Stimulated activated CD4-positive, alpha-beta T cell treated with anti-CD3 and anti-CD28 coated beads, Interleukin-12 subunit alpha, Interleukin-12 subunit beta, amount 100 ng/mL, for 4 hours (primary cell): Measurements from ENCODE around the gene WDR81.
"Not testable (repeated sequence)": the region's sequence is repeated elsewhere in the genome, so short reads cannot be mapped to it uniquely, and the experiment has no call there.

Experiments
- DNase-seq: peaks from one replicate; pipeline ENCODE4 v3.0.0-alpha.2; 2020

The WDR81 gene

GRCh38 chr17:1732241-1732832, 7.8 kb downstream of the WDR81 start:
- DNase-seq = no peak

DNA sequence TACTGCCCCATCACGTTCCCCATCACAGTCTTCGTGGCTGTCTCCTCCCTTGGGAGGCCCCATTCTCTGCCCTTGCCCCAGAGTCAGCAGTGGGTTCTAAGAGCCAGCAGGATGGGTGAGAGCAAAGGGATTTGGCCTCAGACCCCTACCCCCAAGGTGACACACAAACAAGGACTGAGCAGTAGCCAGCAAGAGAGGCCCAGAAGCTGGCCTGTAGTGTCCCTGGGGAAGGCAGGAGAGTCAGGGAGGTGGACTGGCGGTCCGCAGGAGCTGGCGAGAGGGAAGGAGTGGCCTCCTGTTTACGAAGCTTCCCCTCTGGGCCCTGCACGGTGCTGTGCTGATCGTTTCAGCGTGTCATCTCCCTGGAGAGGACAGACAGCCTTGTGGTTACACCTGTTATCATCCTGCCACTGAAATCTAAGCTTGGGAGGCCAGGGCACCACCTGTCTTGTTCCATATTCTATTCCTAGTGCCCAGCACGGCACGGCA, 8.4 kb downstream of the WDR81 start:
- no peak for DNase-seq

- DNase-seq = no peak
These were observed 9.3 kb downstream of the WDR81 start for GRCh38 chr17:1733759-1734158.

- DNase-seq = no peak
These were observed 10.9 kb downstream of the WDR81 start for GRCh38 chr17:1735418-1735817.

DNA sequence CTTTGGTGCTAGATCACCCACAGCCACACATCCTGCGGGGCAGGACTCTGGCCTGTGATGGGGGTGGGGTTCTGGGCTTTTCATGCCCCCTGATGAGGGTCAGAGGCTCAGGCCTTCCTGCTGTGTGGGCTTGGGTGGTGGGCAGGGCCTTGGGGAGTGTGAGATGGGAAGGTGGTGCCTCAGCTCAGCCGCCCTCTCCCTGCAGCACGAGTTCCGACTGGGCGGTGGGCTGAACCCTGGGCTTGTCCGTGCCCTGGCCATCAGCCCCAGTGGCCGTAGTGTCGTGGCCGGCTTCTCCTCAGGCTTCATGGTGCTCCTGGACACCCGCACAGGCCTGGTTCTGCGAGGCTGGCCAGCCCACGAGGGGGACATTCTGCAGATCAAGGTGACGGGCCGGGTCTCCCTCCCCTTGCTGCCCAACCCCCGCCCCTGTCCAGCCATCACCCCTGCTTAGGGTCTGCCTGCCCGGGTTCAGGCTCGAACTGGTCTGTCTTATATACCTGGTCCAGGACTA, 11.4 kb downstream of the WDR81 start:
- no peak for DNase-seq

DNA sequence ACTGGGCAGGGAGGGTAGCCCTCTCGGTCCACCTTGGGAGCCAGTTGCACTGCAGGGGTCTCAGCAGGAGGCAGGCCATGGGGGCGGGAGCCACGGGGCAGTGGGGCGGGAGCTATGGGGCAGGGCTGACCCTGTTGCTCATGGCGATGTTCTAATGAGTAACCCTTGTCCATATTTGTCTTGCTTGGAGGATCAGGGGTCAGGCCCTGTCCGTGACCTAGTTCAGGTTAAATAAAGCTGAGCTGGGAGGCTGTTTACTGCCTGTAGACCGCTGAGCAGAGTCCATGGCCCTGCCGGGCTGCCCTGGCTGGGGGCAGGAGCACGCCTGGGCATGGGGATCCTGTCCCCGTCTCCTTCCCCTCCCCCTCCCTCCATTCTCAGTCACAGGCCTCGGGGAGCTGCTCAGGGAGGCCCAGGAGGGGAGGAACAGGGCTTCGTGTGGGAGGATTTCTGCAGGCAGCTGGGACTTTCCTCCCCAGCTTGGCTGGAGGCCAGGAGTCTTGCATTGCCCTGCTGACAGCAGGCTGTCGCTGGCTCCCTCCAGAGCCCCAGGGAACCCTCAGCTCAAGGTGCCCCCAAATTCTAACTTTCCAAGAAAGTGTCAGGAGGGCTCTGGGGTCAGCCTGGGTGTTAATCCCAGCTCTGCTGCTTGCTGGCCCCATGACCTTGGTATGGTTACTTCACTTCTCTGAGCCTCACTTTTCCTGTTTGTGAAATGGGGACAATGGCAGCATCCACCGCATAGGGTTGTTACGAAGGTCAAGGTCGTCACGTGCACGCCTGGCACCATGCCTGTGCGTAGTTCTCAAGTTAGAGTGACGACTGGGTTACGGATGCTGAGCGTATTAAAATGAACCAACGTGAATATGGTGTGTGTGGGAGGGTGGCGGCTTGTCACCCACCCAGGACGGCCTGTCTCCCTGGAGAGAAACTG, 12.1 kb downstream of the WDR81 start:
- DNase-seq = peak; percentile 50

- DNase-seq = no peak
These were observed 13.2 kb downstream of the WDR81 start for GRCh38 chr17:1737531-1738291.

- not testable (repeated sequence) for DNase-seq
These were observed 17.4 kb downstream of the WDR81 start for GRCh38 chr17:1741899-1742298.

DNA sequence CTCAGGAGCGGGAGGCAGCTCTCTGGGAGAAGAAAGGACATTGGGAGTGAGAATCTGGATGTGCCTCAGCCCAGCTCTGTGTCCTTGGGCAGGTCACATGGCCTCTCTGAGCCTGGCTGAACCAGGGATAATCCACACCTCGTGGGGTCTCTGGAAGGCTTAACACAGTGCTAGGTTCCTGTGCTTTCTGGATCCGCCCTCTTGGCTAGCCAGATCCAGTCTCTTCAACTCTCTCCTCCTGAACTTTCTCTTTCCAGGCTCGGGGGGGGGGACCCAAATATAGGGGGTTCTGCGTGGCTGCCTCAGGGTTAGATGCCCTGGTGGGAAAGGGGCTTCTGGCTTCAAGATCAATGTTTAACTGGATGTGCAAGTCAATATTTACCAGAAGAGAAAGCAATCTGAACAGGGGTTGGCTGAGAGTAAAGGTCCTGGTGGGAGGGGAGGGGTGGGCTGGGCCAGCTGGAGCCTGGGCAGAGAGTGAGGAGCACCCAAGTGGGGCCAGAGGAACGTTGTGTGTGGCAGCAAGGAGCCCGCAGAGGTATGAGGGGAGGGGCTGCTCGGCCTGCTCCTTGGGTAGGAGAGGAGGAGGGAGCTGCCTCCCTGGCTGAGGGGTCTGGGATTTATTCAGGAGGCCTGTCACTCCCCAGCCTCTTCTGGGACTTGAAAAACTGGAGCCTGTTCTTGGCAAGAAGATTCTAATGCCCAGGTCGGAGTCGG, 18.0 kb downstream of the WDR81 start, which contains the start of gene SERPINF2:
TSS of gene SERPINF2 (plus strand) at position 501 of the 717 bp plus-strand sequence. CDS start 2,125 bp downstream, outside the sequence.
- DNase-seq = no peak

DNA sequence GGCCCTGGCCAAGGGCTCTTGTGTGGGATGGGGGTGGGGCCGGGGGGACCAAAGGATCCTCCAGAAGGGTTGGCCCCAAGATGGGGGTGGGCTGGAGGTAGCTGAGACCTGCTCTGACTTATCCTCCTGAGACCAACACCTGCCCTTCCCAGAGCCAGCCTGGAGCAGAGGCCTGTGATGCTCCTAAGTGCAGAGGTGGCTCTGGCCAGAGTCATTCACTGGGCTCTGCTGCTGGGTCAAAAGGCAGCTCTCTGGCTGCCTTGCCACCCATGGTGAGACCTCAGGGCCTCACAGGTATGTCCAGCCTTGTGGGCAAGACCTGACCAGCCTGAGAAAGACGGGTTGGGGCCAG, 18.6 kb downstream of the WDR81 start:
- no peak for DNase-seq

- DNase-seq = no peak
These were observed 20.3 kb downstream of the WDR81 start for GRCh38 chr17:1744551-1745512.

DNA sequence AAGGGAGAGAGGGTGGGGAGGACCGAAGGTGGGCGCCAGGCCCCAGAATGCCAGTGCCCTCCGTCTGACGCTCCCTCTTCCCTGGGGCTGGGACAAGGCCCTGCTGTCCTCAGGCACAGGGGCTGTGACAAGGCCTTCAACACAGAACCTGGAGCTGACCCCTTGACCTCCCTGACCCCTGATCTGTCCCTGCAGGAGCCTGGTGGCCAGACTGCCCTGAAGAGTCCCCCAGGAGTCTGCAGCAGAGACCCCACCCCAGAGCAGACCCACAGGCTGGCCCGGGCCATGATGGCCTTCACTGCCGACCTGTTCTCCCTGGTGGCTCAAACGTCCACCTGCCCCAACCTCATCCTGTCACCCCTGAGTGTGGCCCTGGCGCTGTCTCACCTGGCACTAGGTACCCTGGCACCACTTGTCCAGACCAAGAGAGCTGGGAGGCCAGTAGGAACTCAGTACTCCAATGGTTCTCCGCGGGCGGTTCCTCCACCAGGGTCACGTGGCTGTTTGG, 21.1 kb downstream of the WDR81 start:
- no peak for DNase-seq

DNA sequence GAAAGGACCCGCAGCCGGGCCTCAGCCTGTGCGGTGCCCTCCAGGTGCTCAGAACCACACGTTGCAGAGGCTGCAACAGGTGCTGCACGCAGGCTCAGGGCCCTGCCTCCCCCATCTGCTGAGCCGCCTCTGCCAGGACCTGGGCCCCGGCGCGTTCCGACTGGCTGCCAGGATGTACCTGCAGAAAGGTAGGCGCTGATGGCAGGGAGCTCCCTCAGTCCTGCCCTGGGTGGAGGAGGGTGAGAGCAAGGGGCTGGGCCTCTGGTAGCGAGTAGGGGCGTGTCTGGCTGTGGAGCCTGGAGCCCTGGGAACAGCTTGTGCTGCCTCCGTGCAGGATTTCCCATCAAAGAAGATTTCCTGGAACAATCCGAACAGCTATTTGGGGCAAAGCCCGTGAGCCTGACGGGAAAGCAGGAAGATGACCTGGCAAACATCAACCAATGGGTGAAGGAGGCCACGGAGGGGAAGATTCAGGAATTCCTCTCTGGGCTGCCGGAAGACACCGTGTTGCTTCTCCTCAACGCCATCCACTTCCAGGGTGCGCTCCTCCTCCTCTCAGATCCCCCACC, 22.6 kb downstream of the WDR81 start:
- no peak for DNase-seq

GRCh38 chr17:1750628-1751027, 26.1 kb downstream of the WDR81 start:
- DNase-seq = no peak

- DNase-seq = no peak
These were observed 28.1 kb downstream of the WDR81 start for GRCh38 chr17:1752425-1753262.

DNA sequence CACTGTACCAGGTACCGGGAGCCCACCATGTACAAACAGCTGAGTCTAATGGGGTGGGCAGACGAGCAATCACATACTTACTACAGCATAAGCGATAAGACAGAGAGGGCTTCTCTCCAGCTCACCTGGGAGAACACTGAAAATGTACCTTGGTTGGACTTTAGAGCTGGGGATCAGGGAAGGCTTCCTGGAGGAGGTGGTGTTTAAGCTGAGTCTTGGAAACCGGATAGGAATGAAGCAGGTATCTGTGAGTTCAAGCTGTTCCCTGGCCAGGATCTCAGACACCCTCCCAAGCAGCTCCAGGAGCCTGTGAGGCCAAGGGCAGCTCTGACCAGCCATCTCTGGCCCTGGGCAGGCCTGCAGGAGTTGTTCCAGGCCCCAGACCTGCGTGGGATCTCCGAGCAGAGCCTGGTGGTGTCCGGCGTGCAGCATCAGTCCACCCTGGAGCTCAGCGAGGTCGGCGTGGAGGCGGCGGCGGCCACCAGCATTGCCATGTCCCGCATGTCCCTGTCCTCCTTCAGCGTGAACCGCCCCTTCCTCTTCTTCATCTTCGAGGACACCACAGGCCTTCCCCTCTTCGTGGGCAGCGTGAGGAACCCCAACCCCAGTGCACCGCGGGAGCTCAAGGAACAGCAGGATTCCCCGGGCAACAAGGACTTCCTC, 29.4 kb downstream of the WDR81 start:
- DNase-seq = no peak

- no peak for DNase-seq
These were observed 30.1 kb downstream of the WDR81 start for GRCh38 chr17:1754430-1755112.

DNA sequence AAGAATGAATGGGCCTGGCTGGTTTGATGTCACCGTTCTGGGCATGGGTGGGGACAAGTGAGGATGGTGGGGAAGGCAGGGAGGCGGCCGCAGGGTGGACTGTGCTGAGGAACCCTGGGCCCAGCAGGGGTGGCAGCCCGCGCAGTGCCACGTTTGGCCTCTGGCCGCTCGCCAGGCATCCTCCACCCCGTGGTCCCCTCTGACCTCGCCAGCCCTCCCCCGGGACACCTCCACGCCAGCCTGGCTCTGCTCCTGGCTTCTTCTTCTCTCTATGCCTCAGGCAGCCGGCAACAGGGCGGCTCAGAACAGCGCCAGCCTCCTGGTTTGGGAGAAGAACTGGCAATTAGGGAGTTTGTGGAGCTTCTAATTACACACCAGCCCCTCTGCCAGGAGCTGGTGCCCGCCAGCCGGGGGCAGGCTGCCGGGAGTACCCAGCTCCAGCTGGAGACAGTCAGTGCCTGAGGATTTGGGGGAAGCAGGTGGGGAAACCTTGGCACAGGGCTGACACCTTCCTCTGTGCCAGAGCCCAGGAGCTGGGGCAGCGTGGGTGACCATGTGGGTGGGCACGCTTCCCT, 30.8 kb downstream of the WDR81 start:
- DNase-seq = no peak
